GM12878 (cell line): Measurements from ENCODE around the gene CIRBP. TPM values are rescaled to one million over a fixed set of nuclear protein-coding genes. Genes with fewer than 3 reads are reported as not detected.

Source experiments
- ATAC-seq: fragments of 200-7000 bp; cut with Tn5 transposase; 3 replicates; pipeline ENCODE4 v1.9.1; 2020; ENCODE audit warnings: mild to moderate bottlenecking, moderate library complexity
- BruUV-seq: library from RNA; stranded (reverse); fragments of 400-500 nt; replicated peaks from 2 replicates; lab custom pipeline; 2021; lab: Mats Ljungman, UMichigan
- CTCF ChIA-PET: fragments of 300-600 bp; sonication (Branson Sonifier 250); formaldehyde crosslinking; extraction: SDS; loops from one replicate; lab custom pipeline; 2021; ENCODE audit warnings: inconsistent platforms; lab: Yijun Ruan, JAX
- POLR2A ChIA-PET: fragments of 350-600 bp; formaldehyde crosslinking; extraction: SDS; loops from one replicate; lab custom pipeline; 2021; ENCODE audit warnings: inconsistent platforms; lab: Charles Lee
- RAD21 ChIA-PET: fragments of 300-600 bp; sonication (Branson Sonifier 250); formaldehyde crosslinking; loops from one replicate; lab custom pipeline; 2023; ENCODE audit warnings: antibody characterized with exemption; ENCODE audit not compliant: unreplicated experiment; lab: Charles Lee
- SMC1A ChIA-PET: fragments of 300-600 bp; sonication (Branson Sonifier 250); formaldehyde crosslinking; loops from one replicate; lab custom pipeline; 2023; ENCODE audit not compliant: unreplicated experiment, uncharacterized antibody; lab: Charles Lee
- DNase-seq: peaks from one replicate; pipeline ENCODE4 v3.0.0-alpha.2; 2011; ENCODE audit warnings: low read depth, low spot score
- FAIRE-seq: peaks from 3 replicates; lab custom pipeline; 2011; peaks lifted over from hg19 to GRCh38; lab: Jason Lieb, UNC
- H2AFZ ChIP-seq: 2 replicates; pipeline ENCODE4 v1.6.0; 2011; ENCODE audit warnings: low read depth, low read length, control low read depth; ENCODE audit not compliant: control insufficient read depth
- H3K27ac ChIP-seq: 2 replicates; pipeline ENCODE4 v1.5.1; 2011; ENCODE audit warnings: control low read depth; ENCODE audit not compliant: control insufficient read depth, insufficient read depth
- H3K27me3 ChIP-seq, 2 experiments: replicated peaks in 1 of 2; 2 replicates each; pipeline versions ENCODE4 v1.6.0 to v1.6.1; 2011; ENCODE audit warnings: low read length in 1 of 2; ENCODE audit not compliant: control insufficient read depth in 2 of 2, insufficient read depth in 2 of 2
- H3K36me3 ChIP-seq, 2 experiments: 2 replicates each; pipeline ENCODE4 v1.5.1; 2011; ENCODE audit warnings: low read length in 1 of 2; ENCODE audit not compliant: control insufficient read depth in 2 of 2, insufficient read depth in 2 of 2
- H3K4me1 ChIP-seq: 2 replicates; pipeline ENCODE4 v1.6.1; 2011; ENCODE audit warnings: mild to moderate bottlenecking, low read length, moderate library complexity, mixed read lengths; ENCODE audit not compliant: control insufficient read depth, insufficient read depth
- H3K4me2 ChIP-seq: 2 replicates; pipeline ENCODE4 v1.6.0; 2011; ENCODE audit warnings: control low read depth; ENCODE audit not compliant: control insufficient read depth, insufficient read depth
- H3K4me3 ChIP-seq: fragments of 200-600 bp; sonication (generic); 2 replicates; pipeline ENCODE4 v1.5.1; 2016
- H3K79me2 ChIP-seq: 2 replicates; pipeline ENCODE4 v1.6.0; 2011; ENCODE audit warnings: low read length; ENCODE audit not compliant: control insufficient read depth, insufficient read depth
- H3K9ac ChIP-seq: 2 replicates; pipeline ENCODE4 v1.8.0; 2011; ENCODE audit warnings: low read length, control low read depth, mixed read lengths; ENCODE audit not compliant: control insufficient read depth, insufficient read depth
- H3K9me3 ChIP-seq: replicated peaks from 3 replicates; pipeline ENCODE4 v1.5.1; 2011; ENCODE audit warnings: mild to moderate bottlenecking, low read length; ENCODE audit not compliant: control insufficient read depth, insufficient read depth
- H4K20me1 ChIP-seq: 2 replicates; pipeline ENCODE4 v1.6.0; 2011; ENCODE audit not compliant: control insufficient read depth, insufficient read depth
- BCL11A ChIP-seq: IDR thresholded peaks from 2 replicates; pipeline ENCODE4 v1.6.1; 2011; ENCODE audit warnings: low read depth, low read length
- GABPA ChIP-seq: IDR thresholded peaks from 2 replicates; pipeline ENCODE4 v1.6.1; 2014; ENCODE audit warnings: antibody characterized with exemption, low read depth, mild to moderate bottlenecking, inconsistent platforms
- MTA3 ChIP-seq: IDR thresholded peaks from 2 replicates; pipeline ENCODE4 v1.6.1; 2012; ENCODE audit warnings: low read length, inconsistent platforms, borderline replicate concordance
- PAX8 ChIP-seq: fragments of 450-650 bp; IDR thresholded peaks from 2 replicates; pipeline ENCODE4 v1.6.1; 2017; ENCODE audit warnings: mild to moderate bottlenecking, moderate library complexity
- SPI1 ChIP-seq: IDR thresholded peaks from 2 replicates; pipeline ENCODE4 v1.6.1; 2011; ENCODE audit warnings: low read depth, mild to moderate bottlenecking, low read length, moderate library complexity, borderline replicate concordance; ENCODE audit not compliant: insufficient read depth
- ZNF207 ChIP-seq: fragments of 450-650 bp; IDR thresholded peaks from 2 replicates; pipeline ENCODE4 v1.6.1; 2014; ENCODE audit warnings: antibody characterized with exemption, mild to moderate bottlenecking, borderline replicate concordance
- WGBS: methylation state at CpG from one replicate; pipeline ENCODE4 v1.1.6; 2016; ENCODE audit warnings: low lambda C conversion rate; ENCODE audit not compliant: insufficient replicate concordance, insufficient coverage; ENCODE audit errors: missing lambda C conversion rate; 5-methylcytosine and 5-hydroxymethylcytosine counted together
- in situ Hi-C: fragments of 300-500 bp; cut with MboI; formaldehyde crosslinking; loops from 9 replicates; pipeline ENCODE4 v1.14.3; 2018; ENCODE audit warnings: mixed read lengths
- intact Hi-C: fragments of 100-400 bp; cut with micrococcal nuclease; formaldehyde crosslinking; loops from one replicate; pipeline ENCODE4 v1.14.2; 2022; ENCODE audit not compliant: unreplicated experiment
- polyA plus RNA-seq, 11 experiments: library from polyadenylated mRNA; depleted of rRNA in 4 of 11; unstranded in 6 of 11; stranded (reverse) in 5 of 11; fragments of >200 nt; fragmentation: Nextera tagmentation in 4 of 11; fragmentation: Illumina TruSeq in 1 of 11; extraction: Ambion mirVana in 4 of 11; extraction: Trizol in 1 of 11; gene quantifications; 1 replicate in 1 of 11; 2 replicates in 10 of 11; pipeline versions ENCODE4 v1.2.1 to v1.2.3, GENCODE V29; 2011 to 2016; ENCODE audit warnings: inconsistent platforms in 2 of 11, missing spikeins in 2 of 11, low read depth in 1 of 11
- total RNA-seq, 4 experiments: library from RNA; depleted of rRNA in 3 of 4; stranded (reverse); fragments of >200 nt in 3 of 4; fragmentation: Illumina TruSeq in 1 of 4; extraction: Trizol in 1 of 4; gene quantifications; 2 replicates each; pipeline versions ENCODE4 v1.2.1 to v1.2.3, GENCODE V29; 2013 to 2021
- TF ChIP-seq, protein P1 (sequence below): IDR thresholded peaks from 2 replicates; pipeline ENCODE4 v1.6.1; 2011; ENCODE audit warnings: low read depth, low read length, improper control_type of control experiment, borderline replicate concordance
- TF ChIP-seq, protein P2 (sequence below): IDR thresholded peaks from 2 replicates; pipeline ENCODE4 v1.6.1; 2012; ENCODE audit warnings: improper control_type of control experiment, low read depth, low read length; ENCODE audit not compliant: insufficient replicate concordance

CIRBP gene
- total and polyA plus RNA-seq, 10 of the 15 experiments (the other 5 are each of a cell fraction or from before 2014, with no cell fraction given), result 27.6 to 335 (median 229) TPM

DNA sequence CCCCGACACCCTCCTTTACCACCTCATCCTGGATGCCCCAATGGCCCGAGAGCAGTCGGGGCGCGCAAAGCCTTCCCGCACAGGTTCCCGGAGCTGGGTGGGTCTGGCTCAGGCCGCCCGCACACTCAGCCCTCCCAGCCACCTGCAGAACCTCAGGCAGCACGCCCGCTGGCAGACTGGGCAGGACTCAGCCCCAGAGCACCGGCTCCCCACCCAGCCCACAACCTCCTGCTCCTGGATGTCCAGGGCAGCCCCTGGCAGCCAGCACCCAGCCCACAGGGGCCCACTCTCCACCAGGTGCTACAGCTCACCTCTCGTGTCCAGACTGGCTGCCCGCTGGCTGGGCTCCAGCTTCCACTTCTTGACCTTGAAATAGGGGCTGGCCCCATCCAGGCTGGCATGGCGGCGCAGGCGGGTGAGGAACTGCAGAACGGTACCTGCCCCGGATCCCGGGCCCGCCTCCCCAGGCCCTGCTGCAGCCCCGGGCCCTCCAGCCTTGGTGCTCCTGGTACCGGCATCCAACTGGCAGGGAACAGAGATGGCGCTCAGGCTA, 35.9 kb upstream of the CIRBP start:
- BruUV-seq, result no TSS peak
- ChIA-PET SMC1A (no interaction called here), RAD21 (no interaction called here), CTCF (no interaction called here), POLR2A (no interaction called here)
- no peak for FAIRE-seq
- no peak overlapping the region for H3K4me3 ChIP-seq
- WGBS, result 72% methylated on average over 24 of the region's 24 CpGs
- H3K4me2 ChIP-seq, result no peak overlapping the region
- no peaks in the 10 kb centered on the region for H4K20me1 ChIP-seq
- TF ChIP-seq GABPA, result no peak
- no peak for TF ChIP-seq MTA3
- no peak for TF ChIP-seq BCL11A
- TF ChIP-seq SPI1, result no peak
- no peak for TF ChIP-seq ZNF207
- TF ChIP-seq PAX8, result no peak
- no peaks in the 10 kb centered on the region for H3K36me3 ChIP-seq
- no peak overlapping the region for H3K9ac ChIP-seq
- in situ Hi-C loops, result no loop called here
- ATAC-seq, result no peak
- no peak overlapping the region for H2AFZ ChIP-seq
- peaks cover 0 to 6% of the 10 kb centered on the region in 2 experiments; a peak in 2 of 4 replicates for H3K27me3 ChIP-seq
- H3K4me1 ChIP-seq, result no peaks in the 10 kb centered on the region
- intact Hi-C loops, result no loop called here
- H3K79me2 ChIP-seq, result no peaks in the 10 kb centered on the region
- H3K9me3 ChIP-seq, result no peaks in the 10 kb centered on the region; the same call in 2 of the 3 replicates
- no peak for DNase-seq
- H3K27ac ChIP-seq, result no peak overlapping the region

DNA sequence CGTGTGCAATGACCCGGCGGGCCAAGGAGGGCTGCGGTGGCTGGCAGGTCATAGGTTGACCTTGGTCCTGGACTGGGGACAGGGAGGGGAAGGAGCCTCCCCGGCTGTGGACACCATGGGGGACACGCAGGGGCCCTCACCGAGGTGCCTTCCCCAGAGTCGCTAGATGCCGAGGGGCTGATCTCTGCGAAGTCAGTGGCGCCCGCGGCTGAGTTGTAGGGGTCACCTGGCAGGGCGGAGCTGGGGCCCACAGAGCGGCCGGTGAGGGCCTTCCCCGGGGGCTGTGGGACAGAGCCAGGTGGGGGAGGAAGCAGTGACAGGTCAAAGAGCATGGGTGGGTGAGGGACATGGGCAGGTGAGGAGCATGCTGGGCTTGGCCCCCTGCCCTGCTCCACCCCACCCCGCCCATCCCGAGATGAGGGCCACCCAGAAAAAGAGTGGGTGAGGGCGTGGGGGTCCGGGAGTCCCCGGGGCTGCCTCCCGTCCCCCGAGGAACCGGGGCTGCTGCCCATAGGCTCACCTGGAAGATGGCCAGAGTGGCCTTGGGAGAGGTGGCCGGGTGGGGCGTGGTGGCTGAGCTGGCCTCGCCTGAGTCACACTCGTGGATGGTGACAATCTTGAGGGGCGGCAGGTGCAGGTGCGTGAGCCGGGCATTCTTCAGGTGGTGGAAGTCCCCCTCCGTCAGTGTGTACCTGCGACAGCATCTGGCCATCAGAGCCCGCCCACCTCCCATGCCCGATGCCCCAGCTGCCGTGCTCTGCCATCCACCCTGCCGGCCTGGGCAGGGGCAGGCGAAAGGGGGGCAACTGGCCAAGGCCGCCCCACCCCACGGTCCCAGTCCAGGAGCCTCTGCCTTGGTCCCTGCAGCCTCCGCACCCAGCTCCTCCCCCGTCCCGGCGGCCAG, 34.8 kb upstream of the CIRBP start:
- H3K4me1 ChIP-seq, result no peaks in the 10 kb centered on the region
- FAIRE-seq, result no peak
- intact Hi-C loops (no loop called here), in situ Hi-C loops (no loop called here)
- H3K9me3 ChIP-seq, result no peaks in the 10 kb centered on the region; the same call in 2 of the 3 replicates
- SMC1A ChIA-PET, result no interaction called here
- POLR2A ChIA-PET, result no interaction called here
- H3K27me3 ChIP-seq, result peaks cover 0 to 10% of the 10 kb centered on the region in 2 experiments; a peak in 3 of 4 replicates
- CTCF ChIA-PET, result no interaction called here
- no peak overlapping the region for H3K4me3 ChIP-seq
- no peaks in the 10 kb centered on the region for H4K20me1 ChIP-seq
- no peak overlapping the region for H3K27ac ChIP-seq
- no TSS peak for BruUV-seq
- H3K4me2 ChIP-seq, result no peak overlapping the region
- no peak for DNase-seq
- RAD21 ChIA-PET, result no interaction called here
- ATAC-seq, result no peak
- H3K36me3 ChIP-seq, result no peaks in the 10 kb centered on the region
- no peak overlapping the region for H3K9ac ChIP-seq
- WGBS, result 58% methylated on average over 39 of the region's 45 CpGs
- H3K79me2 ChIP-seq, result no peaks in the 10 kb centered on the region
- no peak overlapping the region for H2AFZ ChIP-seq
- TF ChIP-seq, protein P1, sequence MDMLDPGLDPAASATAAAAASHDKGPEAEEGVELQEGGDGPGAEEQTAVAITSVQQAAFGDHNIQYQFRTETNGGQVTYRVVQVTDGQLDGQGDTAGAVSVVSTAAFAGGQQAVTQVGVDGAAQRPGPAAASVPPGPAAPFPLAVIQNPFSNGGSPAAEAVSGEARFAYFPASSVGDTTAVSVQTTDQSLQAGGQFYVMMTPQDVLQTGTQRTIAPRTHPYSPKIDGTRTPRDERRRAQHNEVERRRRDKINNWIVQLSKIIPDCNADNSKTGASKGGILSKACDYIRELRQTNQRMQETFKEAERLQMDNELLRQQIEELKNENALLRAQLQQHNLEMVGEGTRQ, result no peak
- TF ChIP-seq, protein P2, sequence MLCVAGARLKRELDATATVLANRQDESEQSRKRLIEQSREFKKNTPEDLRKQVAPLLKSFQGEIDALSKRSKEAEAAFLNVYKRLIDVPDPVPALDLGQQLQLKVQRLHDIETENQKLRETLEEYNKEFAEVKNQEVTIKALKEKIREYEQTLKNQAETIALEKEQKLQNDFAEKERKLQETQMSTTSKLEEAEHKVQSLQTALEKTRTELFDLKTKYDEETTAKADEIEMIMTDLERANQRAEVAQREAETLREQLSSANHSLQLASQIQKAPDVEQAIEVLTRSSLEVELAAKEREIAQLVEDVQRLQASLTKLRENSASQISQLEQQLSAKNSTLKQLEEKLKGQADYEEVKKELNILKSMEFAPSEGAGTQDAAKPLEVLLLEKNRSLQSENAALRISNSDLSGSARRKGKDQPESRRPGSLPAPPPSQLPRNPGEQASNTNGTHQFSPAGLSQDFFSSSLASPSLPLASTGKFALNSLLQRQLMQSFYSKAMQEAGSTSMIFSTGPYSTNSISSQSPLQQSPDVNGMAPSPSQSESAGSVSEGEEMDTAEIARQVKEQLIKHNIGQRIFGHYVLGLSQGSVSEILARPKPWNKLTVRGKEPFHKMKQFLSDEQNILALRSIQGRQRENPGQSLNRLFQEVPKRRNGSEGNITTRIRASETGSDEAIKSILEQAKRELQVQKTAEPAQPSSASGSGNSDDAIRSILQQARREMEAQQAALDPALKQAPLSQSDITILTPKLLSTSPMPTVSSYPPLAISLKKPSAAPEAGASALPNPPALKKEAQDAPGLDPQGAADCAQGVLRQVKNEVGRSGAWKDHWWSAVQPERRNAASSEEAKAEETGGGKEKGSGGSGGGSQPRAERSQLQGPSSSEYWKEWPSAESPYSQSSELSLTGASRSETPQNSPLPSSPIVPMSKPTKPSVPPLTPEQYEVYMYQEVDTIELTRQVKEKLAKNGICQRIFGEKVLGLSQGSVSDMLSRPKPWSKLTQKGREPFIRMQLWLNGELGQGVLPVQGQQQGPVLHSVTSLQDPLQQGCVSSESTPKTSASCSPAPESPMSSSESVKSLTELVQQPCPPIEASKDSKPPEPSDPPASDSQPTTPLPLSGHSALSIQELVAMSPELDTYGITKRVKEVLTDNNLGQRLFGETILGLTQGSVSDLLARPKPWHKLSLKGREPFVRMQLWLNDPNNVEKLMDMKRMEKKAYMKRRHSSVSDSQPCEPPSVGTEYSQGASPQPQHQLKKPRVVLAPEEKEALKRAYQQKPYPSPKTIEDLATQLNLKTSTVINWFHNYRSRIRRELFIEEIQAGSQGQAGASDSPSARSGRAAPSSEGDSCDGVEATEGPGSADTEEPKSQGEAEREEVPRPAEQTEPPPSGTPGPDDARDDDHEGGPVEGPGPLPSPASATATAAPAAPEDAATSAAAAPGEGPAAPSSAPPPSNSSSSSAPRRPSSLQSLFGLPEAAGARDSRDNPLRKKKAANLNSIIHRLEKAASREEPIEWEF, result no peak
- no peak for TF ChIP-seq PAX8
